GM19328 (cell line): ENCODE measurements around the gene TAX1BP1.
"Not testable (repeated sequence)": the region's sequence is repeated elsewhere in the genome, so short reads cannot be mapped to it uniquely, and the experiment has no call there.

Experiments used
- ATAC-seq: cut with Tn5 transposase; IDR thresholded peaks from one replicate; pipeline ENCODE4 v1.9.1; 2021; ENCODE audit warnings: mild to moderate bottlenecking, moderate library complexity; ENCODE audit not compliant: unreplicated experiment

TAX1BP1 gene

GRCh38 chr7:27737616-27738015 lies 2.3 kb upstream of the TAX1BP1 start:
- ATAC-seq, result no peak

- ATAC-seq, result peak; percentile 23
Measured at GRCh38 chr7:27739301-27739908, 557 bp upstream of the TAX1BP1 start.

GRCh38 chr7:27740449-27741086 lies 606 bp downstream of the TAX1BP1 start:
- peak; percentile 66 for ATAC-seq

- not testable (repeated sequence) for ATAC-seq
Measured at GRCh38 chr7:27742091-27742710, 2.2 kb downstream of the TAX1BP1 start.

- ATAC-seq, result no peak
Measured at GRCh38 chr7:27745064-27745583, 5.2 kb downstream of the TAX1BP1 start.

- ATAC-seq, result no peak
Measured at GRCh38 chr7:27746486-27746885, 6.5 kb downstream of the TAX1BP1 start.

GRCh38 chr7:27746978-27747377 lies 7.0 kb downstream of the TAX1BP1 start:
- ATAC-seq, result no peak

GRCh38 chr7:27747589-27748368 lies 7.8 kb downstream of the TAX1BP1 start:
- no peak for ATAC-seq

- ATAC-seq, result no peak
Measured at GRCh38 chr7:27750316-27750715, 10.4 kb downstream of the TAX1BP1 start.

- no peak for ATAC-seq
Measured at GRCh38 chr7:27751888-27752660, 12.1 kb downstream of the TAX1BP1 start.

GRCh38 chr7:27753863-27754262 lies 13.9 kb downstream of the TAX1BP1 start:
- ATAC-seq, result no peak

- no peak for ATAC-seq
Measured at GRCh38 chr7:27756298-27756697, 16.3 kb downstream of the TAX1BP1 start.

GRCh38 chr7:27759491-27759890 lies 19.5 kb downstream of the TAX1BP1 start:
- no peak for ATAC-seq

GRCh38 chr7:27762062-27762461 lies 22.1 kb downstream of the TAX1BP1 start:
- ATAC-seq, result no peak

GRCh38 chr7:27763983-27764508 lies 24.1 kb downstream of the TAX1BP1 start:
- ATAC-seq, result no peak

- ATAC-seq, result no peak
Measured at GRCh38 chr7:27765841-27766240, 25.9 kb downstream of the TAX1BP1 start.

- ATAC-seq, result no peak
Measured at GRCh38 chr7:27767374-27767773, 27.4 kb downstream of the TAX1BP1 start.

- ATAC-seq, result no peak
Measured at GRCh38 chr7:27771111-27771510, 31.1 kb downstream of the TAX1BP1 start.

GRCh38 chr7:27774717-27775328 lies 34.9 kb downstream of the TAX1BP1 start:
- no peak for ATAC-seq

- no peak for ATAC-seq
Measured at GRCh38 chr7:27775782-27776181, 35.8 kb downstream of the TAX1BP1 start.
